ENCODE measurements around the gene FAR2.

FAR2 gene

DNA sequence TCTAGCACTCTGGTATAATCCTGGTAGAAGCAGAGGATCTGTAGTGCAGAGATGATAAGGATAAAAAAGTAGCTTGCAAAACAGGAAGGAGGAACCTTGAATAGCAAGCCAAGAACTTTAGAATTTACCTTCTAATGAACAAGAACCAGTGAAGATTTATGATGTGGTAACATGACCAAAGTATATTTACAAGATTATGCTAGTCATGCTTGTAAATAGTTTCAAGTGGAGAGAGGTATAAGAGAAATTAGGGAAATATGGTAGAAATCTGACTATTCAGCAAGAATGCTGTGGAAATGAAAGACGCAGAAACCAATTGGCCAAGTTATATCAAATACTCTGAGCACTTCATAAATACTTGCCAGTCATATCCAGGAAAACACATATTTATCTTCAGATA is 184.1 kb downstream of the FAR2 start:
- FAIRE-seq (no peak), DNase-seq (ENCODE audit: insufficient read length, low spot score) (no peak)
- no peak for TF ChIP-seq SPI1 (IDR thresholded peaks at IDR 0.05; ENCODE audit: low read depth, low read length)
- no peak for TF ChIP-seq TAF1 (IDR thresholded peaks at IDR 0.05; ENCODE audit: low read depth, low read length)
- TF ChIP-seq POU2F2 (IDR thresholded peaks at IDR 0.05; ENCODE audit: low read depth, low read length): no peak
- TF ChIP-seq POLR2AphosphoS5 (IDR thresholded peaks at IDR 0.05; ENCODE audit: low read depth, low read length): no peak
- TF ChIP-seq POLR2A (IDR thresholded peaks at IDR 0.05; ENCODE audit: low read depth, low read length): no peak
- TF ChIP-seq PAX5 (IDR thresholded peaks at IDR 0.05; ENCODE audit: insufficient read depth, low read length, severe bottlenecking): no peak

DNA sequence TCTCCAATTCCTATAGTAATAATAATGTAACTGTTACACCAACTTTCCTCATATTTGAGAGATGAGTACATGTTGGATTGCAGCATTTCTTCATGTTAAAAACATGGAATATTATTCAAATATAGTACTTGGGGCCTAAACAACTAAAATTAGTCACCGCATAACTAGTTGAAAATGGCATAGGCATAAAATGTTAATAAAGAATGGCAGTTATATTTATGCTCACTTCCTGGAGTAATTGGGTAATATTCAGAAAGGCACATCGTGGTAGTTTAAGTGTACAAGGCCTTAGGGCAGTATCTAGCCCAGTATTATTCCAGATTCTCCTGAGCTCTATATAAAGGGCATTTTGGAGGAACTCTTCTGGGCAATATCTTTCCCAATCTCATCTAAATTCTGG is 185.9 kb downstream of the FAR2 start:
- no peak for DNase-seq (ENCODE audit: insufficient read length, low spot score)
- TF ChIP-seq POU2F2 (IDR thresholded peaks at IDR 0.05; ENCODE audit: low read depth, low read length) (no peak), TAF1 (IDR thresholded peaks at IDR 0.05; ENCODE audit: low read depth, low read length) (no peak), POLR2A (IDR thresholded peaks at IDR 0.05; ENCODE audit: low read depth, low read length) (no peak), SPI1 (IDR thresholded peaks at IDR 0.05; ENCODE audit: low read depth, low read length) (no peak), POLR2AphosphoS5 (IDR thresholded peaks at IDR 0.05; ENCODE audit: low read depth, low read length) (no peak), PAX5 (IDR thresholded peaks at IDR 0.05; ENCODE audit: insufficient read depth, low read length, severe bottlenecking) (no peak)
- FAIRE-seq: no peak

- TF ChIP-seq POU2F2 (IDR thresholded peaks at IDR 0.05; ENCODE audit: low read depth, low read length) (no peak), PAX5 (IDR thresholded peaks at IDR 0.05; ENCODE audit: insufficient read depth, low read length, severe bottlenecking) (no peak), POLR2AphosphoS5 (IDR thresholded peaks at IDR 0.05; ENCODE audit: low read depth, low read length) (no peak), SPI1 (IDR thresholded peaks at IDR 0.05; ENCODE audit: low read depth, low read length) (no peak), POLR2A (IDR thresholded peaks at IDR 0.05; ENCODE audit: low read depth, low read length) (no peak), TAF1 (IDR thresholded peaks at IDR 0.05; ENCODE audit: low read depth, low read length) (no peak)
- DNase-seq (ENCODE audit: insufficient read length, low spot score) (no peak), FAIRE-seq (no peak)
These were observed 188.2 kb downstream of the FAR2 start for GRCh38 chr12:29337325-29337724.

- FAIRE-seq: no peak
- TF ChIP-seq SPI1 (IDR thresholded peaks at IDR 0.05; ENCODE audit: low read depth, low read length): no peak
These were observed 194.1 kb downstream of the FAR2 start for GRCh38 chr12:29343022-29343799.

GRCh38 chr12:29346769-29347421 is 197.8 kb downstream of the FAR2 start:
- no peak for FAIRE-seq
- no peak for DNase-seq (ENCODE audit: insufficient read length, low spot score)
- TF ChIP-seq POLR2A (IDR thresholded peaks at IDR 0.05; ENCODE audit: low read depth, low read length): no peak
- TF ChIP-seq POLR2AphosphoS5 (IDR thresholded peaks at IDR 0.05; ENCODE audit: low read depth, low read length): no peak
- no peak for TF ChIP-seq PAX5 (IDR thresholded peaks at IDR 0.05; ENCODE audit: insufficient read depth, low read length, severe bottlenecking)
- no peak for TF ChIP-seq POU2F2 (IDR thresholded peaks at IDR 0.05; ENCODE audit: low read depth, low read length)
- TF ChIP-seq SPI1 (IDR thresholded peaks at IDR 0.05; ENCODE audit: low read depth, low read length): no peak

More at GRCh38 chr12:29343022-29343799, 194.1 kb downstream of the FAR2 start:
- DNase-seq (ENCODE audit: insufficient read length, low spot score): no peak

- no peak for FAIRE-seq
- no peak for TF ChIP-seq POLR2A (IDR thresholded peaks at IDR 0.05; ENCODE audit: low read depth, low read length)
- no peak for TF ChIP-seq POU2F2 (IDR thresholded peaks at IDR 0.05; ENCODE audit: low read depth, low read length)
- no peak for TF ChIP-seq PAX5 (IDR thresholded peaks at IDR 0.05; ENCODE audit: insufficient read depth, low read length, severe bottlenecking)
- no peak for TF ChIP-seq SPI1 (IDR thresholded peaks at IDR 0.05; ENCODE audit: low read depth, low read length)
- TF ChIP-seq TAF1 (IDR thresholded peaks at IDR 0.05; ENCODE audit: low read depth, low read length): no peak
- TF ChIP-seq POLR2AphosphoS5 (IDR thresholded peaks at IDR 0.05; ENCODE audit: low read depth, low read length): no peak
- DNase-seq (ENCODE audit: insufficient read length, low spot score): no peak
These were observed 201.0 kb downstream of the FAR2 start for GRCh38 chr12:29350080-29350479.

- FAIRE-seq (no peak), DNase-seq (ENCODE audit: insufficient read length, low spot score) (no peak)
- TF ChIP-seq POLR2A (IDR thresholded peaks at IDR 0.05; ENCODE audit: low read depth, low read length) (no peak), POU2F2 (IDR thresholded peaks at IDR 0.05; ENCODE audit: low read depth, low read length) (no peak), SPI1 (IDR thresholded peaks at IDR 0.05; ENCODE audit: low read depth, low read length) (no peak), POLR2AphosphoS5 (IDR thresholded peaks at IDR 0.05; ENCODE audit: low read depth, low read length) (no peak), PAX5 (IDR thresholded peaks at IDR 0.05; ENCODE audit: insufficient read depth, low read length, severe bottlenecking) (no peak), TAF1 (IDR thresholded peaks at IDR 0.05; ENCODE audit: low read depth, low read length) (no peak)
These were observed 205.9 kb downstream of the FAR2 start for GRCh38 chr12:29354954-29355353.

DNA sequence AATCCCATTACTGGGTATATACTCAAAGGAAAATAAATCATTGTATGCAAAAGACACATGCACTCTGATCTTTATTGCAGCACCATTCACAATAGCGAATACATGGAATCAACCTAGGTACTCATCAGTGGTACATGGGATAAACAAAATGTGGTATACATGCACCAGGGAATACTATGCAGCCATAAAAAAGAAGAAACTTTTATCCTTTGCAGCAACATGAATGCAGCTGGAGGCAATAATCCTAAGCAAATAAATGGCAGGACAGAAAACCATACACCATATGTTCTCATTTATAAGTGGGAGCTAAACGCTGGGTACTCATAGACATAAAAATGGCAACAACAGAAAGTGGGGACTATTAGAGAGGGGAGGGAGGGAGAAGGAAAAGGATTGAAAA is 216.0 kb downstream of the FAR2 start:
- FAIRE-seq (no peak), DNase-seq (ENCODE audit: insufficient read length, low spot score) (no peak)
- TF ChIP-seq SPI1 (IDR thresholded peaks at IDR 0.05; ENCODE audit: low read depth, low read length) (no peak), POLR2AphosphoS5 (IDR thresholded peaks at IDR 0.05; ENCODE audit: low read depth, low read length) (no peak), TAF1 (IDR thresholded peaks at IDR 0.05; ENCODE audit: low read depth, low read length) (no peak), POU2F2 (IDR thresholded peaks at IDR 0.05; ENCODE audit: low read depth, low read length) (no peak)

- FAIRE-seq (peak; percentile 48), DNase-seq (ENCODE audit: insufficient read length, low spot score) (no peak)
- TF ChIP-seq POLR2A (IDR thresholded peaks at IDR 0.05; ENCODE audit: low read depth, low read length) (no peak), PAX5 (IDR thresholded peaks at IDR 0.05; ENCODE audit: insufficient read depth, low read length, severe bottlenecking) (no peak), POLR2AphosphoS5 (IDR thresholded peaks at IDR 0.05; ENCODE audit: low read depth, low read length) (no peak), SPI1 (IDR thresholded peaks at IDR 0.05; ENCODE audit: low read depth, low read length) (peak; percentile 20; the same call in 1 of the 2 replicates), TAF1 (IDR thresholded peaks at IDR 0.05; ENCODE audit: low read depth, low read length) (no peak)
These were observed 224.9 kb downstream of the FAR2 start for GRCh38 chr12:29374012-29374411.

DNA sequence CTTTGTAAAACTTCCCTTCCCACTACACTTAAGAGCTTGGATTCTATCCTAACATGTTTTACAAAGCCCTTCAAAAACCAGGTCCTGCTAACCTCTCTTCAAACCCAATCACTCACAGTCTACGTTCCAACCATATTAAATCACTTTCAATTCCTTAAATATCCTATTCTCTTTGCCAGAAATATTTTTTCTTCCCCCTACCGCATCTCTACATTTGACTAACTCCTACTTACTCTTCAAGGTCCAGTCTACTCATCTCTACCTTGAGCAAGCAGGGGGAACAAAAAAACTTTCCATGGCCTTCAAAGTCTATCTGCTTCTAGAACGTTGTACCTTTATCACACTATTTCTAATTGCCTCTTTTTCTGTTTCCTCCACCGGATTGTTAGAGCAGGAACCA is 225.8 kb downstream of the FAR2 start:
- TF ChIP-seq POLR2A (IDR thresholded peaks at IDR 0.05; ENCODE audit: low read depth, low read length): no peak
- TF ChIP-seq POLR2AphosphoS5 (IDR thresholded peaks at IDR 0.05; ENCODE audit: low read depth, low read length): no peak
- no peak for TF ChIP-seq PAX5 (IDR thresholded peaks at IDR 0.05; ENCODE audit: insufficient read depth, low read length, severe bottlenecking)
- peak; percentile 69 for TF ChIP-seq SPI1 (IDR thresholded peaks at IDR 0.05; ENCODE audit: low read depth, low read length)
- DNase-seq (ENCODE audit: insufficient read length, low spot score): no peak
- FAIRE-seq: no peak

All from GM12891 (cell line).